ENCODE measurements around the gene SIAE. TPM values are rescaled to one million over a fixed set of nuclear protein-coding genes. Genes with fewer than 3 reads are reported as not detected.
A peak's percentile ranks its signal among the peaks of the same experiment; 100 is the strongest.

SIAE gene
- total RNA-seq, 4 donors from 2014 or later, result 6.6 to 8.9 (median 7.7) TPM

- Histone ChIP-seq H3K27ac (no peak overlapping the region), H3K27me3 (no peaks in the 10 kb centered on the region), H3K4me1 (no peaks in the 10 kb centered on the region), H3K4me3 (no peak overlapping the region), H3K9me3 (no peaks in the 10 kb centered on the region), H3K36me3 (peaks cover 25% of the 10 kb centered on the region)
- DNase-seq (ENCODE audit: low spot score in 2 of 2), result no peak
- 71% methylated on average over 16 of the region's 16 CpGs for WGBS
- TF ChIP-seq EP300 (IDR thresholded peaks at IDR 0.05), result no peak
- TF ChIP-seq POLR2AphosphoS5 (IDR thresholded peaks at IDR 0.05), result no peak
- TF ChIP-seq CTCF (IDR thresholded peaks at IDR 0.05), result no peak
- no peak for TF ChIP-seq POLR2A (IDR thresholded peaks at IDR 0.05)
Observed at GRCh38 chr11:124656774-124657630, 16.5 kb downstream of the SIAE start.

DNA sequence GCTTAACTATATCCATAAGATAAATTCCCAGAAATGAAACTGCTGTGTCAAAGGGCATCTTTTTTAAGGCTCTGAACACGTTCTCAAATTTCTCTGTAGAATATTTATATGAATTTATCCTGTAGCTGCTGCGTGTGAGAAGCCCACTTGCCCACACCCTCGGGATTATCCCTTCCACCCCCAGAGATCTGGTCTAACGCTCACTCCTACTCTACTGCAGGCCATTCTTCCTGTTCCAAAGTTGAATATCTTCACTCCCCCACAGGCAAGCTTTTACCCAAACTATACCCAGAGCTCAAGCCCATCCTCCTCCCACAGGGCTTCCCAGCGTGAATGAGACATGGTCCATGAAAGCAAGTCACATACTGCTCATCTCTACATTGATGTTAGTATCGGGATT is 24.9 kb downstream of the SIAE start:
- TF ChIP-seq EP300 (IDR thresholded peaks at IDR 0.05) (no peak), CTCF (IDR thresholded peaks at IDR 0.05) (no peak), POLR2AphosphoS5 (IDR thresholded peaks at IDR 0.05) (no peak), POLR2A (IDR thresholded peaks at IDR 0.05) (no peak)
- H3K36me3 ChIP-seq, result peaks cover 39% of the 10 kb centered on the region
- no peak for DNase-seq (ENCODE audit: low spot score in 2 of 2)
- no peaks in the 10 kb centered on the region for H3K9me3 ChIP-seq
- WGBS, result 80% methylated on average over 6 of the region's 6 CpGs
- no peak overlapping the region for H3K27ac ChIP-seq
- H3K4me1 ChIP-seq, result peaks cover 5% of the 10 kb centered on the region
- H3K27me3 ChIP-seq, result no peaks in the 10 kb centered on the region
- H3K4me3 ChIP-seq, result no peak overlapping the region

DNA sequence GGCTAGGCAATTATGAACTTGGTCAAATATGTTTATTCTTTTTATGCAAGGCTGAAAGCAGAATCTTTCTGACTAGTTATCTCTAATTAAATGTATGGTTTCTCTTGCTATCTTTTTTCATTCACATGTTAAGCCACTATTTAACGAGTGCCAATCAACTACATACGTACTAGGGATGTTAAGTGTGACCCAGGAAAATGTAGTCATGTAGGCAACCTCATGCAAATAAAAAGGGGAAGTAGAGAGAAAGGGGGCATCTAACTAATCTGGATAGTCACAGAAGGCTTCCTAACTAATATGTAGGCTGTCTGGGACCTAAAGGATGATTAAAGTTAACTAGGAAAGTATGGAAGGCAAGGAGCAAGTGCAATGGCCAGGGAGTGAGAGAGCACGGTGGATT is 27.4 kb downstream of the SIAE start:
- TF ChIP-seq POLR2AphosphoS5 (IDR thresholded peaks at IDR 0.05) (no peak), EP300 (IDR thresholded peaks at IDR 0.05) (no peak), CTCF (IDR thresholded peaks at IDR 0.05) (no peak), POLR2A (IDR thresholded peaks at IDR 0.05) (no peak)
- DNase-seq (ENCODE audit: low spot score in 2 of 2), result no peak
- peaks cover 5% of the 10 kb centered on the region for H3K4me1 ChIP-seq
- no peaks in the 10 kb centered on the region for H3K27me3 ChIP-seq
- H3K9me3 ChIP-seq, result no peaks in the 10 kb centered on the region
- WGBS, result 89% methylated on average over 3 of the region's 3 CpGs
- no peak overlapping the region for H3K4me3 ChIP-seq
- H3K36me3 ChIP-seq, result peaks cover 20% of the 10 kb centered on the region
- H3K27ac ChIP-seq, result no peak overlapping the region

GRCh38 chr11:124644426-124645280 is 28.9 kb downstream of the SIAE start:
- peak; percentile 62 to 82 for DNase-seq (ENCODE audit: low spot score in 2 of 2)

More at GRCh38 chr11:124644426-124645280, 28.9 kb downstream of the SIAE start:
- no peak overlapping the region for H3K4me3 ChIP-seq
- peaks cover 18% of the 10 kb centered on the region for H3K36me3 ChIP-seq
- WGBS, result 22% methylated on average over 16 of the region's 16 CpGs
- H3K4me1 ChIP-seq, result peaks cover 5% of the 10 kb centered on the region
- no peak overlapping the region for H3K27ac ChIP-seq
- TF ChIP-seq POLR2AphosphoS5 (IDR thresholded peaks at IDR 0.05) (no peak), CTCF (IDR thresholded peaks at IDR 0.05) (peak; percentile 58 to 74)
- no peaks in the 10 kb centered on the region for H3K27me3 ChIP-seq
- H3K9me3 ChIP-seq, result no peaks in the 10 kb centered on the region

Measured in suprapubic skin (tissue), 4 donors.